ENCODE measurements around the gene PPY. TPM values are rescaled to one million over a fixed set of nuclear protein-coding genes. Genes with fewer than 3 reads are reported as not detected.
"Not testable (repeated sequence)": the region's sequence is repeated elsewhere in the genome, so short reads cannot be mapped to it uniquely, and the experiment has no call there.

PPY gene
- total RNA-seq, 4 donors from 2014 or later, result not detected

- no peak for TF ChIP-seq CTCF (IDR thresholded peaks at IDR 0.05)
- no peak for ATAC-seq (ENCODE audit: low FRiP score)
These were observed 19.7 kb upstream of the PPY start for GRCh38 chr17:43961954-43962353.

GRCh38 chr17:43961292-43961691, 19.0 kb upstream of the PPY start:
- DNase-seq (ENCODE audit: low spot score); ATAC-seq (ENCODE audit: low FRiP score): not testable (repeated sequence)

More at GRCh38 chr17:43961954-43962353, 19.7 kb upstream of the PPY start:
- DNase-seq (ENCODE audit: low spot score), result no peak

- ATAC-seq (ENCODE audit: low FRiP score), result no peak
- TF ChIP-seq CTCF (IDR thresholded peaks at IDR 0.05), result no peak
These were observed 16.6 kb upstream of the PPY start for GRCh38 chr17:43958748-43959352.

GRCh38 chr17:43956222-43956621, 13.9 kb upstream of the PPY start:
- ATAC-seq (ENCODE audit: low FRiP score) (no peak), DNase-seq (ENCODE audit: low spot score) (no peak)
- TF ChIP-seq CTCF (IDR thresholded peaks at IDR 0.05), result no peak

More at GRCh38 chr17:43958748-43959352, 16.6 kb upstream of the PPY start:
- no peak for DNase-seq (ENCODE audit: low spot score)

- TF ChIP-seq CTCF (IDR thresholded peaks at IDR 0.05), result no peak
- no peak for ATAC-seq (ENCODE audit: low FRiP score)
These were observed 11.5 kb upstream of the PPY start, which contains the start of gene PYY for GRCh38 chr17:43953746-43954145. Gene PYY (minus strand): TSS chr17:43953940. CDS start chr17:43953483, 457 bp downstream.

GRCh38 chr17:43952724-43953666, 10.7 kb upstream of the PPY start:
- no peak for TF ChIP-seq CTCF (IDR thresholded peaks at IDR 0.05)
- ATAC-seq (ENCODE audit: low FRiP score), result no peak
- no peak for DNase-seq (ENCODE audit: low spot score)

More at GRCh38 chr17:43953746-43954145, 11.5 kb upstream of the PPY start, which contains the start of gene PYY:
- no peak for DNase-seq (ENCODE audit: low spot score)

GRCh38 chr17:43952351-43952723, 10.1 kb upstream of the PPY start:
- no peak for TF ChIP-seq CTCF (IDR thresholded peaks at IDR 0.05)
- ATAC-seq (ENCODE audit: low FRiP score) (peak; percentile 39), DNase-seq (ENCODE audit: low spot score) (no peak)

Measured in omental fat pad (tissue), 4 donors.